ENCODE data around the gene TPP1. TPM values are rescaled to one million over a fixed set of nuclear protein-coding genes. Genes with fewer than 3 reads are reported as not detected.

Gene TPP1
- total RNA-seq, 4 donors from 2014 or later: 13.9 to 43.4 (median 19.6) TPM

DNA sequence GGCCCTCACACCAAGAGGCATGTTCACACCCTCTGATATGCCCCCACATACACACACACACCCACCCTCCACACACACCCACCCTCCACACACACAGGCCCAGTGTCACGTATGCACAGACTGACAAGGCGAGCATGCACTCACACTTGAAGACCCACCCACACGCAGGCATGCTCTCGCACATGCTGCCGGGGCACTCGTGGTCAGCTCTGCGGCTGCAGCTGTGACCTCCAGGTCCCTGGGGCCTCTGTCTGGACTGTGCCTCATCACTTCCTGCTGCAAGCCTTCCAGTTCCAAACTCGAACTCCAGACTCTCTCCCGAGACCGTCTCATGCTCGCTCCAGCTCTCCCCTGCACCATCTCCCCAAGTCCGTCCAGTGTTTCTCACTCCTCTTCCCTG is 26.8 kb upstream of the TPP1 start:
- Histone ChIP-seq H3K36me3 (no peaks in the 10 kb centered on the region), H3K4me1 (peaks cover 15 to 30% of the 10 kb centered on the region in 2 donors), H3K27ac (peak overlapping the region; percentile 74 to 77 (median 76)), H3K27me3 (no peaks in the 10 kb centered on the region), H3K9me3 (no peaks in the 10 kb centered on the region), H3K4me3 (peak overlapping the region in 1 of 4 donors; percentile 5)
- ATAC-seq (peak; percentile 60), DNase-seq (peak in 1 of 2 donors; percentile 66)
- intact Hi-C loops (cut with DNase I; ENCODE audit: low total_unique reads): no loop called here
- in situ Hi-C loops (cut with MboI; ENCODE audit: low sequenced_read_pairs in 4 of 4): no loop called here
- TF ChIP-seq POLR2A (IDR thresholded peaks at IDR 0.05): no peak
- TF ChIP-seq, protein P1, sequence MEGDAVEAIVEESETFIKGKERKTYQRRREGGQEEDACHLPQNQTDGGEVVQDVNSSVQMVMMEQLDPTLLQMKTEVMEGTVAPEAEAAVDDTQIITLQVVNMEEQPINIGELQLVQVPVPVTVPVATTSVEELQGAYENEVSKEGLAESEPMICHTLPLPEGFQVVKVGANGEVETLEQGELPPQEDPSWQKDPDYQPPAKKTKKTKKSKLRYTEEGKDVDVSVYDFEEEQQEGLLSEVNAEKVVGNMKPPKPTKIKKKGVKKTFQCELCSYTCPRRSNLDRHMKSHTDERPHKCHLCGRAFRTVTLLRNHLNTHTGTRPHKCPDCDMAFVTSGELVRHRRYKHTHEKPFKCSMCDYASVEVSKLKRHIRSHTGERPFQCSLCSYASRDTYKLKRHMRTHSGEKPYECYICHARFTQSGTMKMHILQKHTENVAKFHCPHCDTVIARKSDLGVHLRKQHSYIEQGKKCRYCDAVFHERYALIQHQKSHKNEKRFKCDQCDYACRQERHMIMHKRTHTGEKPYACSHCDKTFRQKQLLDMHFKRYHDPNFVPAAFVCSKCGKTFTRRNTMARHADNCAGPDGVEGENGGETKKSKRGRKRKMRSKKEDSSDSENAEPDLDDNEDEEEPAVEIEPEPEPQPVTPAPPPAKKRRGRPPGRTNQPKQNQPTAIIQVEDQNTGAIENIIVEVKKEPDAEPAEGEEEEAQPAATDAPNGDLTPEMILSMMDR (IDR thresholded peaks at IDR 0.05 in 4 of 5, conservative IDR thresholded peaks at IDR 0.05 in 1 of 5): no peak

DNA sequence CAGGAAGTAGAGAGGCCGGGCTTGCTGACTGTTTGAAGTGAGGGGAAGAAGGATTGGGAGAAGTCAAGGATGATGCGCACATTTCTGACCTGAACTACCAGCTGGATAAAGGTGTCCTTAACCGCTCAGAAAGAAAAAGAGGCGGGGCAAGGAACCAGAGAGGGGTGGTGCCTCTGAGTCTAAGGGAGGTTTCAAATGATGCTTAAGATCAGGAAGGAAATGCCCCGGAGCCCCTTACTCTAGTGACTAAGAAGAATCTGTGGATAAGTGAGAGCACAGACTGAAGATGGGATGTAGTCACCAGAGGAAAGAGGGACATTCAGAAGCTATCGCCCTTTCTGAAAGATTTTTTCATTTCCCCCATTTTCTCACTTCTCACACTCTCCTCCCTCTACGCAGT is 23.7 kb upstream of the TPP1 start:
- Histone ChIP-seq H3K4me3 (no peak overlapping the region), H3K4me1 (peaks cover 22 to 39% of the 10 kb centered on the region in 2 donors), H3K36me3 (no peaks in the 10 kb centered on the region), H3K9me3 (no peaks in the 10 kb centered on the region), H3K27ac (no peak overlapping the region), H3K27me3 (no peaks in the 10 kb centered on the region)
- ATAC-seq (no peak), DNase-seq (no peak)
- no peak for TF ChIP-seq POLR2A (IDR thresholded peaks at IDR 0.05)
- TF ChIP-seq, protein P1 (IDR thresholded peaks at IDR 0.05 in 4 of 5, conservative IDR thresholded peaks at IDR 0.05 in 1 of 5): no peak
- in situ Hi-C loops (cut with MboI; ENCODE audit: low sequenced_read_pairs in 4 of 4) (no loop called here), intact Hi-C loops (cut with DNase I; ENCODE audit: low total_unique reads) (no loop called here)

DNA sequence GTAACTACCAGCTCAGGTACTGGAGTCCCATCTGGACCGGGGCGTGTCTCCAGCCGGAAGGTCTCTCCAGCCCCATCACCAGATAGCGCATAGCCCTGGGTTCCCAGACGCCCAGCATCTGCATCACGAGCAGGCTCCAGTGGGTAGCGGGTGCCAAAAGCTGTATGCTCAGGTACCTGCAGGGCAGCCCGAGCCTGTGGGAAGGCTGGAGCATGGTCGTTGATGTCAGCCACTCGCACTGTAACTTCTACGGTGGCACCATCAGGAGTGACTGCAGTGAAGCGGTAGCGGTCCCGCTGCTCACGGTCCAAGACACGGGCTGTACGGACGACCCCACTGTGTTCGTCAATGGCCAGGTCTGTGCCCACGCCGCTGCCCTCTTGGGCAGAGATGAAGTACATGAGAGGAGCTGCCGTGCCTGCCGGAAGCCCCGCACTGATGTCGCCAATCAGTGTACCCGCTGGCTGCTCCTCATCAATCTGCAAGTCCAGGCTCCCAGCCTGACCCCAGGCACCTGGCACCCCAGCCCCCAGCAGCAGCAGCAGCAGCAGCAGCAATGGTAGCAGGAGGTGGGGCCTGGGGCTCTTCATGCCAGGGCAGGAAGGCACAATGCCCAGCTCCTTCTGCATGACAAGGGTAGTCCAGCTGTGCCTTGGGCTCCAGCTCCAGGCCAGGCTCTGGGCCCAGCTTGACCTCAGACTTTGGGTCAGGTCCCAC is 21.9 kb upstream of the TPP1 start:
- ATAC-seq: no peak
- in situ Hi-C loops (cut with MboI; ENCODE audit: low sequenced_read_pairs in 4 of 4) (no loop called here), intact Hi-C loops (cut with DNase I; ENCODE audit: low total_unique reads) (no loop called here)
- H3K27me3 ChIP-seq: no peaks in the 10 kb centered on the region
- TF ChIP-seq, protein P1 (IDR thresholded peaks at IDR 0.05 in 4 of 5, conservative IDR thresholded peaks at IDR 0.05 in 1 of 5): no peak
- no peak for TF ChIP-seq POLR2A (IDR thresholded peaks at IDR 0.05)
- H3K4me1 ChIP-seq: peaks cover 15 to 39% of the 10 kb centered on the region in 2 donors
- H3K36me3 ChIP-seq: no peaks in the 10 kb centered on the region
- no peak overlapping the region for H3K27ac ChIP-seq
- DNase-seq: no peak
- no peak overlapping the region for H3K4me3 ChIP-seq
- H3K9me3 ChIP-seq: no peaks in the 10 kb centered on the region

DNA sequence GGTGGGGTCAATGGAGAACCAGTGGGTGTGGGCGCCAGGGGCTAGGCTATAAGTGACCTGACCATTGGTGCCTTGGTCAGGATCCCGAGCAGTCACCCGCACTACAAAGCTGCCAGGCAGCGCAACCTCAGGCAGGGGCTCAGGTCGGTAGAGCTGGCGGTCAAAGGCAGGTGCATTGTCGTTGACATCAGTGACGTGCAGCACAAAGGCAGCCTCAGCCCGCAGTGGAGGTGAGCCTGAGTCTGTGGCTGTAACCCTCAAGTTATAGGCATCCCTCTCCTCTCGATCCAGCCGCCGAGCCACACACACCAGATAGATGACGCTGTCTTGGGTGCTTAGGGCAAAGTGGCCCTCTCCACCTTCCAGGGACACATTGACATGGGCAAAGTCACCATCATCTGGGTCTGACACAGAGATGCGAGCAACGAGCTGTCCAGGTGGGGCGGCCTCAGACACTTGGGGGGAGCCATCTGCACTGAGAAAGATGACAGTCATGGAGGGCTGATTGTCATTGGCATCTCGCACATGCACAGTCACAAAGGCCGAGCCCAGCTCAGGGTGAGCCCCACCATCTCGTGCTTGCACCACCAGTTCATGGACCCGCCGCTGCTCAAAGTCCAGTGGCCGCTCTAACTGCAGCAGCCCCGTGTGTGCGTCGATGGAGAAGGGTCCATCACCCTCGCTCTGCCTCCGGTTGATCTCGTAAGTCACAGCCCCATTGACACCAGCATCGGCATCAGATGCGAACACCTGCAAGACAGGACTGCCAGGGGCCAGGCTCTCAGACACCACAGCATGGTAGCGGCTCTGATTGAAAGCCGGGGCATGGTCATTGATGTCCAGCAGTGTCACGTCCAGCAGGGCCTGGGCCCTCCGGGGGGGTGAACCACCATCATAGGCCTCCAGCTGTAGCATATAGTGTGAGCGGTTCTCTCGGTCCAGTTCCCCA is 21.1 kb upstream of the TPP1 start:
- no peak overlapping the region for H3K27ac ChIP-seq
- in situ Hi-C loops (cut with MboI; ENCODE audit: low sequenced_read_pairs in 4 of 4): no loop called here
- DNase-seq (no peak), ATAC-seq (no peak)
- no peak overlapping the region for H3K4me3 ChIP-seq
- H3K36me3 ChIP-seq: no peaks in the 10 kb centered on the region
- intact Hi-C loops (cut with DNase I; ENCODE audit: low total_unique reads): no loop called here
- H3K9me3 ChIP-seq: no peaks in the 10 kb centered on the region
- H3K27me3 ChIP-seq: no peaks in the 10 kb centered on the region
- TF ChIP-seq, protein P1 (IDR thresholded peaks at IDR 0.05 in 4 of 5, conservative IDR thresholded peaks at IDR 0.05 in 1 of 5): no peak
- TF ChIP-seq POLR2A (IDR thresholded peaks at IDR 0.05): no peak
- H3K4me1 ChIP-seq: peaks cover 14 to 40% of the 10 kb centered on the region in 2 donors
